Stomach (tissue), 19 donors: ENCODE results near the gene PPP2R3B. TPM values are rescaled to one million over a fixed set of nuclear protein-coding genes. Genes with fewer than 3 reads are reported as not detected.

Source experiments
- DNase-seq, 2 donors: peaks; one replicate each; pipeline versions ENCODE4 v3.0.0 to v3.0.0-alpha.2; 2013 to 2019
- H3K27ac ChIP-seq, 5 donors: fragments of 200-600 bp in 4 of 5; sonication (generic) in 4 of 5; one replicate each; pipeline ENCODE4 v1.5.1; 2013 to 2019; ENCODE audit warnings: mild to moderate bottlenecking in 1 of 5, moderate library complexity in 1 of 5
- H3K27me3 ChIP-seq, 3 donors: fragments of 200-600 bp; sonication (generic); one replicate each; pipeline ENCODE4 v1.5.1; 2017 to 2019; ENCODE audit warnings: mixed run types in 1 of 3
- H3K36me3 ChIP-seq, 4 donors: fragments of 200-600 bp; sonication (generic); 1 replicate in 3 of 4; 2 replicates in 1 of 4; pipeline ENCODE4 v1.5.1; 2016 to 2019
- H3K4me1 ChIP-seq, 4 donors: fragments of 200-600 bp; sonication (generic); one replicate each; pipeline ENCODE4 v1.5.1; 2016 to 2019
- H3K4me3 ChIP-seq, 4 donors: fragments of 200-600 bp; sonication (generic) in 3 of 4; one replicate each; pipeline ENCODE4 v1.5.1; 2016 to 2019; ENCODE audit warnings: mild to moderate bottlenecking in 1 of 4
- H3K9me3 ChIP-seq, 4 donors: fragments of 200-600 bp; sonication (generic); one replicate each; pipeline ENCODE4 v1.5.1; 2016 to 2019
- EP300 ChIP-seq: sonication (generic); formaldehyde crosslinking; IDR thresholded peaks from one replicate; pipeline ENCODE4 v1.6.1; 2017; ENCODE audit warnings: antibody characterized with exemption
- POLR2A ChIP-seq, 4 donors: fragments of 450-650 bp; IDR thresholded peaks; one replicate each; pipeline ENCODE4 v1.6.1; 2016; ENCODE audit warnings: antibody characterized with exemption in 4 of 4, control low read depth in 2 of 4, mild to moderate bottlenecking in 1 of 4, moderate library complexity in 1 of 4
- POLR2AphosphoS5 ChIP-seq, 3 donors: sonication (generic); formaldehyde crosslinking; IDR thresholded peaks; one replicate each; pipeline ENCODE4 v1.6.1; 2016; ENCODE audit warnings: antibody characterized with exemption in 3 of 3
- WGBS, 5 donors: extraction: QIAGEN DNeasy Blood & Tissue Kit in 3 of 5; methylation state at CpG; one replicate each; pipeline versions ENCODE4 v1.1.5 to v1.1.7; 2013 to 2018; 5-methylcytosine and 5-hydroxymethylcytosine counted together
- intact Hi-C: fragments of 100-400 bp; cut with DNase I; formaldehyde crosslinking; loops from one replicate; pipeline ENCODE4 v1.15.1; 2023; ENCODE audit warnings: low total_unique reads
- long read RNA-seq, 10 donors: transcript quantifications; one replicate each; lab custom pipeline, GENCODE V29; 2026
- polyA plus RNA-seq, 3 donors: library from polyadenylated mRNA; stranded (reverse); fragments of 200-250 nt; gene quantifications; one replicate each; pipeline ENCODE4 v1.2.3, GENCODE V29; 2013
- total RNA-seq, 5 donors: library from RNA; depleted of rRNA; stranded (reverse); fragments of >200 nt; gene quantifications; one replicate each; pipeline versions ENCODE4 v1.1.0 to v1.2.3, GENCODE V29; 2014 to 2016
- TF ChIP-seq, protein P1 (sequence below), 7 experiments: fragments of 450-650 bp in 4 of 7; fragments of 200-600 bp in 3 of 7; sonication (generic) in 3 of 7; IDR thresholded peaks; one replicate each; pipeline ENCODE4 v1.5.1; 2016 to 2019; ENCODE audit warnings: antibody characterized with exemption in 7 of 7, control low read depth in 2 of 7, mild to moderate bottlenecking in 1 of 7
- donor health status: healthy with polysubstance abuse.
- donor health status: Bipolar disorder and iron deficiency.
- donor health status: healthy.

PPP2R3B gene, protein sequence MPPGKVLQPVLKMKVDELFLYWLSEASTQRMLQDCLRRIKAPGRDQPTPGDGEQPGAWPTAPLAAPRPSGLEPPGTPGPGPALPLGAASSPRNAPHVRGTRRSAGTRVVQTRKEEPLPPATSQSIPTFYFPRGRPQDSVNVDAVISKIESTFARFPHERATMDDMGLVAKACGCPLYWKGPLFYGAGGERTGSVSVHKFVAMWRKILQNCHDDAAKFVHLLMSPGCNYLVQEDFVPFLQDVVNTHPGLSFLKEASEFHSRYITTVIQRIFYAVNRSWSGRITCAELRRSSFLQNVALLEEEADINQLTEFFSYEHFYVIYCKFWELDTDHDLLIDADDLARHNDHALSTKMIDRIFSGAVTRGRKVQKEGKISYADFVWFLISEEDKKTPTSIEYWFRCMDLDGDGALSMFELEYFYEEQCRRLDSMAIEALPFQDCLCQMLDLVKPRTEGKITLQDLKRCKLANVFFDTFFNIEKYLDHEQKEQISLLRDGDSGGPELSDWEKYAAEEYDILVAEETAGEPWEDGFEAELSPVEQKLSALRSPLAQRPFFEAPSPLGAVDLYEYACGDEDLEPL
- total RNA-seq, result 10 to 100 TPM in 3 of 5 donors, 1 to 10 TPM in 2; 5.3 to 31.7 (median 15.8) TPM
- 10 to 100 TPM; 10.5 to 30.2 (median 14.3) TPM for polyA plus RNA-seq
- long read RNA-seq, donor 1, partial matches to known transcripts, result 0 of 1 reads
- long read RNA-seq, donor 1, other reads (novel, unspliced or antisense), result 0 of 1 reads
- long read RNA-seq, donor 2, partial matches to known transcripts, result 0 of 1 reads
- long read RNA-seq, donor 2, other reads (novel, unspliced or antisense), result 0 of 1 reads
- long read RNA-seq, donor 3, partial matches to known transcripts, result 0 of 1 reads
- long read RNA-seq, donor 3, other reads (novel, unspliced or antisense), result 0 of 1 reads
- long read RNA-seq, donor 4, result 0 reads
- long read RNA-seq, donor 5, partial matches to known transcripts, result 0 of 1 reads
- long read RNA-seq, donor 5, other reads (novel, unspliced or antisense), result 0 of 1 reads
- long read RNA-seq, donor 6, transcript PPP2R3B-202 (13 exons, 2,151 nt), result major isoform, 5 of 6 reads
- long read RNA-seq, donor 6, partial matches to known transcripts, result 0 of 6 reads
- long read RNA-seq, donor 6, other reads (novel, unspliced or antisense), result 0 of 6 reads
- long read RNA-seq, donor 7, partial matches to known transcripts, result 0 of 1 reads
- long read RNA-seq, donor 7, other reads (novel, unspliced or antisense), result 0 of 1 reads
- long read RNA-seq, donor 8, result 0 reads
- long read RNA-seq, donor 9, result 0 reads
- long read RNA-seq, donor 10, result 0 reads

DNA sequence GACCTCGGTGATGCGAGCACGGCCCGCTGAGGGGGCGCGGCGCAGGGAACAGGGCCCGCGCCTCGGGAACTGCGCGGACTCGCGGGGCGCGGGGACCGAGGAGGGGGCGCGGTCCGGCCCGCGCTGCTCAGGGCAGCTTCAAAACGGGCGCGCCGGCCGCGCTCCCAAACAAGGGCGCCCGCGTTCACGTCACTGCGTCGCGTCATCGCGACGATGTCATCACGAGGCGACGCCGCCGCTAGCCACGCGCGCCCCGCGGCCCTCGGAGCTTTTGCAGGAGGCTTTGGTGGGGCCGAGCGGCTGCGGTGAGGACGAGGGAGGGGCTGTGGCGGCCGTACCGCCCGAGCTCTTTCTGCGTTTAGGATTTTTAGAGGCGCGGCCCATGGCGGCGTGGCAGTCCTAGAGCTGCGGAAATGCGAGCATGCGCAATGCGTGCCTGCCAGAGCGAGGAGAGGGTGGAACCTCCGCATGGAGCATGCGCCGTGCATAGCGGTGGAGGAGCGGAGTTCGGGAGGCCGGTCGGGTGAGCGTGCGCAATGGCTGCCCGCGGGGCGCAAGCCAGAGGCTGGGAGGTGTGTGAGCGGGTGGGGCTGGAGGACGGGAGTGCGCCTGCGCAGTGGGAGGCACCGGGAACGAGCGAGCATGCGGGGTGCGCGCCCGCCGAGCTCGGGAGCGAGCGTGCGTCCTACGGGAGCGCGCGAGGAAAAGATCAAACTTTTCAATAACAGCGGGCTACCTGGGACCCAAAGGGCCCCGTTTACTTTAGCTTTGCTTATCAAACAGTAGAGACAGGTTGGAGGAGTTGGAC is at the start of gene PPP2R3B:
Gene PPP2R3B, minus strand, starts transcription at position 140 of the 808 bp plus-strand sequence. CDS start 216 bp downstream, outside the sequence.
- Histone ChIP-seq H3K36me3 (no peaks in the 10 kb centered on the region), H3K4me1 (peaks cover 9 to 17% (median 14%) of the 10 kb centered on the region in 4 donors), H3K27ac (peak within 1 kb of the TSS; percentile 93 to 99 (median 98)), H3K4me3 (peak within 1 kb of the TSS; percentile 77 to 87 (median 83)), H3K9me3 (no peaks in the 10 kb centered on the region), H3K27me3 (no peaks in the 10 kb centered on the region)
- TF ChIP-seq, protein P1, sequence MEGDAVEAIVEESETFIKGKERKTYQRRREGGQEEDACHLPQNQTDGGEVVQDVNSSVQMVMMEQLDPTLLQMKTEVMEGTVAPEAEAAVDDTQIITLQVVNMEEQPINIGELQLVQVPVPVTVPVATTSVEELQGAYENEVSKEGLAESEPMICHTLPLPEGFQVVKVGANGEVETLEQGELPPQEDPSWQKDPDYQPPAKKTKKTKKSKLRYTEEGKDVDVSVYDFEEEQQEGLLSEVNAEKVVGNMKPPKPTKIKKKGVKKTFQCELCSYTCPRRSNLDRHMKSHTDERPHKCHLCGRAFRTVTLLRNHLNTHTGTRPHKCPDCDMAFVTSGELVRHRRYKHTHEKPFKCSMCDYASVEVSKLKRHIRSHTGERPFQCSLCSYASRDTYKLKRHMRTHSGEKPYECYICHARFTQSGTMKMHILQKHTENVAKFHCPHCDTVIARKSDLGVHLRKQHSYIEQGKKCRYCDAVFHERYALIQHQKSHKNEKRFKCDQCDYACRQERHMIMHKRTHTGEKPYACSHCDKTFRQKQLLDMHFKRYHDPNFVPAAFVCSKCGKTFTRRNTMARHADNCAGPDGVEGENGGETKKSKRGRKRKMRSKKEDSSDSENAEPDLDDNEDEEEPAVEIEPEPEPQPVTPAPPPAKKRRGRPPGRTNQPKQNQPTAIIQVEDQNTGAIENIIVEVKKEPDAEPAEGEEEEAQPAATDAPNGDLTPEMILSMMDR (IDR thresholded peaks at IDR 0.05), result peak in 1 of 7 experiments; percentile 16
- TF ChIP-seq EP300 (no peak), POLR2AphosphoS5 (IDR thresholded peaks at IDR 0.05) (peak in 2 of 3 donors; percentile 43 to 93), POLR2A (IDR thresholded peaks at IDR 0.05) (no peak)
- intact Hi-C loops, result no loop called here
- peak; percentile 99 to 100 for DNase-seq
- 0 to 1% (median 0%) methylated on average over 35 to 102 of the region's 102 CpGs for WGBS, 5 donors

DNA sequence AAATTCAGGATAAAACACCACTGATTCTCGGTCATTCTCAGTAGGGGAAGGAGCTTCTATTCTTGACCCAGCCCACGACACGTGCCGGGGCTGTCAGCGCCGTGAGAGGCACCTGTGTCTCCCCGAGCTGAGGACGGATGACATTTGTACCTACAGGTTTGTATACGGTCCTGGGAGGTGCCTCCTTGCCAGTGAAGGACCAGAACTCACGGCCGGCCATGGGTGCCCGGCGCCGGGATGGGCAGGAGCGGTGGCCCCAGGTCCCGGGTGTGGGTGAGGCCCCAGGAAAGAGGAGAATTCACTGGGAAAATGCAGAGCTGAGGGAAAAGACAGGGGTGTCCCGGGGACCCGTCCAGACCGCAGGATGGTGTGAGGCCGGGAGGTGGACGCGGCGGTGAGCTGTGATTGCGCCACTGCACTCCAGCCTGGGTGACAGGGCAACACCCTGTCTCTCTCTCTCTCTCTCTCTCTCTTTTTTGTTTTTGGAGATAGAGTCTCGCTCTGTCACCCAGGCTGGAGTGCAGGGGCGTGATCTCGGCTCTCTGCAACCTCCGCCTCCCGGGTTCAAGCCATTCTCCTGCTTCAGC is 48.9 kb upstream of the PPP2R3B start:
- H3K27ac ChIP-seq, result no peak overlapping the region
- peaks cover 0 to 9% (median 0%) of the 10 kb centered on the region in 4 donors for H3K9me3 ChIP-seq
- TF ChIP-seq, protein P1 (IDR thresholded peaks at IDR 0.05), result no peak
- TF ChIP-seq EP300 (no peak), POLR2AphosphoS5 (IDR thresholded peaks at IDR 0.05) (no peak), POLR2A (IDR thresholded peaks at IDR 0.05) (no peak)
- intact Hi-C loops, result no loop called here
- no peaks in the 10 kb centered on the region for H3K36me3 ChIP-seq
- 64 to 77% (median 69%) methylated on average over 25 to 29 of the region's 29 CpGs for WGBS, 5 donors
- H3K4me3 ChIP-seq, result no peak overlapping the region
- no peak for DNase-seq
- H3K4me1 ChIP-seq, result no peaks in the 10 kb centered on the region
- peaks cover 0 to 22% (median 0%) of the 10 kb centered on the region in 3 donors for H3K27me3 ChIP-seq

DNA sequence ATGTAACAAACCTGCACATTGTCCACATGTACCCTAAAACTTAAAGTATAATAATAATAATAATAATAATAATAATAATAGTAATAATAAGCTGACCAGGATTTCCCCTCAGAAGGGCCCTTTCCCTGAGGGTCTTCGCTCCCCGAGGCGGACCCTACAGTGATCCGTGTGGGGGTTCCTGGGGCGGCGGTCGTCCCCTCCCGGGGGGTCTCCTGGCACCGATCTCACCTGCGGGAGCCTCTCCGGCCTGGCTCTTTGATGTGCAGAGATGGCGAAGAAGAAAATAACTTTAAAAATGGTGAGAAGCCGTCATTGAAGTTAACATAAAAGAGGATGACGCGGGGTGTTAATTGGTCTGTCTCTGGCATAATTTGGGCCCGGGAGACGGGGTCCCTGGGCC is 48.2 kb upstream of the PPP2R3B start:
- TF ChIP-seq EP300 (no peak), POLR2A (IDR thresholded peaks at IDR 0.05) (no peak), POLR2AphosphoS5 (IDR thresholded peaks at IDR 0.05) (no peak)
- TF ChIP-seq, protein P1 (IDR thresholded peaks at IDR 0.05), result no peak
- peaks cover 0 to 10% (median 0%) of the 10 kb centered on the region in 4 donors for H3K9me3 ChIP-seq
- H3K27me3 ChIP-seq, result peaks cover 0 to 26% (median 0%) of the 10 kb centered on the region in 3 donors
- no peak for DNase-seq
- no peak overlapping the region for H3K4me3 ChIP-seq
- H3K36me3 ChIP-seq, result no peaks in the 10 kb centered on the region
- intact Hi-C loops, result no loop called here
- no peaks in the 10 kb centered on the region for H3K4me1 ChIP-seq
- 58 to 70% (median 66%) methylated on average over 17 of the region's 17 CpGs for WGBS, 5 donors
- no peak overlapping the region for H3K27ac ChIP-seq
